ENCODE results near the gene FAM9C. TPM values are rescaled to one million over a fixed set of nuclear protein-coding genes. Genes with fewer than 3 reads are reported as not detected.

Gene FAM9C
- total RNA-seq, 1 experiment from 2014 or later = not detected

- intact Hi-C loops (cut with micrococcal nuclease; ENCODE audit: unreplicated experiment) = no loop called here
- ChIA-PET CTCF (interaction anchor here (0.6 kb wide), 1 partner anchor 44 kb away, joined by 4 read pairs; no protein-coding TSS in a partner anchor), POLR2A (no interaction called here)
- no peak for ATAC-seq
- Histone ChIP-seq H3K4me3 (ENCODE audit: low read depth in 2 of 2, low read length in 2 of 2) (no peak overlapping the region), H3K36me3 (ENCODE audit: control insufficient read depth, insufficient read depth, low read length) (no peaks in the 10 kb centered on the region), H3K9me3 (ENCODE audit: control insufficient read depth, insufficient read depth, low read depth, low read length) (no peaks in the 10 kb centered on the region), H3K4me1 (ENCODE audit: control insufficient read depth, insufficient read depth, low read length) (peaks cover 3% of the 10 kb centered on the region; the same call in 1 of the 2 replicates), H3K27me3 (ENCODE audit: control insufficient read depth, insufficient read depth, low read length) (no peaks in the 10 kb centered on the region), H3K27ac (ENCODE audit: low read length) (peak overlapping the region; percentile 57; the same call in 1 of the 2 replicates)
- in situ Hi-C loops (cut with HindIII; ENCODE audit: low pct_unique_long_range_greater_than_20kb, low sequenced_read_pairs) = no loop called here
- BruUV-seq (replicated peaks) = no TSS peak
- TF ChIP-seq POLR2AphosphoS5 (IDR thresholded peaks at IDR 0.05; ENCODE audit: low read depth, low read length) = no peak
- TF ChIP-seq TCF7L2 (IDR thresholded peaks at IDR 0.05; ENCODE audit: low read depth, low read length) = no peak
- TF ChIP-seq SIN3A (IDR thresholded peaks at IDR 0.05; ENCODE audit: borderline replicate concordance, insufficient read depth, low read depth, low read length) = no peak
- DNase-seq (ENCODE audit: low read depth, low spot score) = no peak
Observed at GRCh38 chrX:13082206-13083065, 38.0 kb upstream of the FAM9C start.

- no peaks in the 10 kb centered on the region for H3K9me3 ChIP-seq (ENCODE audit: control insufficient read depth, insufficient read depth, low read depth, low read length)
- in situ Hi-C loops (cut with HindIII; ENCODE audit: low pct_unique_long_range_greater_than_20kb, low sequenced_read_pairs) (no loop called here), intact Hi-C loops (cut with micrococcal nuclease; ENCODE audit: unreplicated experiment) (no loop called here)
- ChIA-PET CTCF (interaction anchor here (0.6 kb wide), 1 partner anchor 45 kb away, joined by 4 read pairs; no protein-coding TSS in a partner anchor), POLR2A (no interaction called here)
- no peaks in the 10 kb centered on the region for H3K36me3 ChIP-seq (ENCODE audit: control insufficient read depth, insufficient read depth, low read length)
- ATAC-seq (no peak), DNase-seq (ENCODE audit: low read depth, low spot score) (no peak)
- no peak overlapping the region for H3K4me3 ChIP-seq (ENCODE audit: low read depth in 2 of 2, low read length in 2 of 2)
- BruUV-seq (replicated peaks) = no TSS peak
- peaks cover 3% of the 10 kb centered on the region; the same call in 1 of the 2 replicates for H3K4me1 ChIP-seq (ENCODE audit: control insufficient read depth, insufficient read depth, low read length)
- no peaks in the 10 kb centered on the region for H3K27me3 ChIP-seq (ENCODE audit: control insufficient read depth, insufficient read depth, low read length)
- TF ChIP-seq, protein P1, sequence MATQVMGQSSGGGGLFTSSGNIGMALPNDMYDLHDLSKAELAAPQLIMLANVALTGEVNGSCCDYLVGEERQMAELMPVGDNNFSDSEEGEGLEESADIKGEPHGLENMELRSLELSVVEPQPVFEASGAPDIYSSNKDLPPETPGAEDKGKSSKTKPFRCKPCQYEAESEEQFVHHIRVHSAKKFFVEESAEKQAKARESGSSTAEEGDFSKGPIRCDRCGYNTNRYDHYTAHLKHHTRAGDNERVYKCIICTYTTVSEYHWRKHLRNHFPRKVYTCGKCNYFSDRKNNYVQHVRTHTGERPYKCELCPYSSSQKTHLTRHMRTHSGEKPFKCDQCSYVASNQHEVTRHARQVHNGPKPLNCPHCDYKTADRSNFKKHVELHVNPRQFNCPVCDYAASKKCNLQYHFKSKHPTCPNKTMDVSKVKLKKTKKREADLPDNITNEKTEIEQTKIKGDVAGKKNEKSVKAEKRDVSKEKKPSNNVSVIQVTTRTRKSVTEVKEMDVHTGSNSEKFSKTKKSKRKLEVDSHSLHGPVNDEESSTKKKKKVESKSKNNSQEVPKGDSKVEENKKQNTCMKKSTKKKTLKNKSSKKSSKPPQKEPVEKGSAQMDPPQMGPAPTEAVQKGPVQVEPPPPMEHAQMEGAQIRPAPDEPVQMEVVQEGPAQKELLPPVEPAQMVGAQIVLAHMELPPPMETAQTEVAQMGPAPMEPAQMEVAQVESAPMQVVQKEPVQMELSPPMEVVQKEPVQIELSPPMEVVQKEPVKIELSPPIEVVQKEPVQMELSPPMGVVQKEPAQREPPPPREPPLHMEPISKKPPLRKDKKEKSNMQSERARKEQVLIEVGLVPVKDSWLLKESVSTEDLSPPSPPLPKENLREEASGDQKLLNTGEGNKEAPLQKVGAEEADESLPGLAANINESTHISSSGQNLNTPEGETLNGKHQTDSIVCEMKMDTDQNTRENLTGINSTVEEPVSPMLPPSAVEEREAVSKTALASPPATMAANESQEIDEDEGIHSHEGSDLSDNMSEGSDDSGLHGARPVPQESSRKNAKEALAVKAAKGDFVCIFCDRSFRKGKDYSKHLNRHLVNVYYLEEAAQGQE (IDR thresholded peaks at IDR 0.05; ENCODE audit: insufficient read depth in 1 of 2, low read depth in 2 of 2, low read length in 1 of 2) = no peak
- no peak for TF ChIP-seq SIN3A (IDR thresholded peaks at IDR 0.05; ENCODE audit: borderline replicate concordance, insufficient read depth, low read depth, low read length)
- TF ChIP-seq, protein P2, sequence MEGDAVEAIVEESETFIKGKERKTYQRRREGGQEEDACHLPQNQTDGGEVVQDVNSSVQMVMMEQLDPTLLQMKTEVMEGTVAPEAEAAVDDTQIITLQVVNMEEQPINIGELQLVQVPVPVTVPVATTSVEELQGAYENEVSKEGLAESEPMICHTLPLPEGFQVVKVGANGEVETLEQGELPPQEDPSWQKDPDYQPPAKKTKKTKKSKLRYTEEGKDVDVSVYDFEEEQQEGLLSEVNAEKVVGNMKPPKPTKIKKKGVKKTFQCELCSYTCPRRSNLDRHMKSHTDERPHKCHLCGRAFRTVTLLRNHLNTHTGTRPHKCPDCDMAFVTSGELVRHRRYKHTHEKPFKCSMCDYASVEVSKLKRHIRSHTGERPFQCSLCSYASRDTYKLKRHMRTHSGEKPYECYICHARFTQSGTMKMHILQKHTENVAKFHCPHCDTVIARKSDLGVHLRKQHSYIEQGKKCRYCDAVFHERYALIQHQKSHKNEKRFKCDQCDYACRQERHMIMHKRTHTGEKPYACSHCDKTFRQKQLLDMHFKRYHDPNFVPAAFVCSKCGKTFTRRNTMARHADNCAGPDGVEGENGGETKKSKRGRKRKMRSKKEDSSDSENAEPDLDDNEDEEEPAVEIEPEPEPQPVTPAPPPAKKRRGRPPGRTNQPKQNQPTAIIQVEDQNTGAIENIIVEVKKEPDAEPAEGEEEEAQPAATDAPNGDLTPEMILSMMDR (IDR thresholded peaks at IDR 0.05) = no peak
- TF ChIP-seq TCF7L2 (IDR thresholded peaks at IDR 0.05; ENCODE audit: low read depth, low read length) = no peak
- TF ChIP-seq POLR2AphosphoS5 (IDR thresholded peaks at IDR 0.05; ENCODE audit: low read depth, low read length) = no peak
- peak overlapping the region; percentile 57; the same call in 1 of the 2 replicates for H3K27ac ChIP-seq (ENCODE audit: low read length)
Observed at GRCh38 chrX:13081395-13082205, 37.2 kb upstream of the FAM9C start.
